Pons (tissue), 1 donor: Measurements from ENCODE around the gene KCTD12.
"Not testable (repeated sequence)": the region's sequence is repeated elsewhere in the genome, so short reads cannot be mapped to it uniquely, and the experiment has no call there.

ENCODE experiments used
- DNase-seq: peaks from one replicate; pipeline ENCODE4 v3.0.0-alpha.2; 2016; ENCODE audit warnings: low spot score

KCTD12 gene

DNA sequence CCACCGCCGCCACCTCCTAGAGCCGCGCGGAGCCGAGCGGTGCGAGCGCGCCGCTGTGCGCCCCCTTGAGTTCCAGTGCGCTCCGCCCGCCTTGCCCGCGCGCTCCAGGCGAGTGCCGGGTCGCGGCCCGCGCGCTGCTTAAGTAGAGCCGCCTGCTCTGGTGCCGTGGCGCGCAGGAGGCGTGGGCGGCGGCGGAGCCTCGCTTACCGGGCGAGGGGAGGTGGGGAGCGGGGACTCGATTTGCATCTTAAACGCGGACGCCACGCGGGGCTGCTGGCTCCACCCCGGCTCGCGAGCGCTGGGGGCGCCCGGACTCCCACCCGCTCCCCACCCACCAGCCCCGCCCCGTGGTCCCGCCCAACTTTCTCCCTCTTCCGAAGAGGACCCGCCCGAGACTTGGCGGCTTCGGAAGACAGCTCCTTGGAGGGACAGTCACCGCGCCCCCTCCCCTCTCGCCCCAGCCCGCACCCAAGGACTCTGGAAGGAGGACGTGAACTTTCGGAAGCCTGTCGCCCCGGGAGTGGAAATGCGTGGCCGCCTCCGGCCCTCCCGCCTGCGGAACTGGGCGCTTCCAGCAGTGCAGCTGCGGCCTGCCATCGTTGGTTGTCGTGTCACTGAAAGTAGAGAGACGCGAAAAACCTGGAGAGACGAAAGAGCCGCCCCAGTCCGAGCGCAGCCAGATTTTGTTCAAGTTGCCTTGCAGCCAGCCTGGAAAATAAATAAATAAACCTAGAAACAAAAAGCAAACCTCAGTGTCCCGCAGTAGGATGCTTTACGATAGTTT lies at the start of gene KCTD12:
Gene KCTD12, minus strand, starts transcription at position 114 of the 784 bp plus-strand sequence. CDS start 257 bp downstream, outside the sequence.
- peak; percentile 70 for DNase-seq

DNA sequence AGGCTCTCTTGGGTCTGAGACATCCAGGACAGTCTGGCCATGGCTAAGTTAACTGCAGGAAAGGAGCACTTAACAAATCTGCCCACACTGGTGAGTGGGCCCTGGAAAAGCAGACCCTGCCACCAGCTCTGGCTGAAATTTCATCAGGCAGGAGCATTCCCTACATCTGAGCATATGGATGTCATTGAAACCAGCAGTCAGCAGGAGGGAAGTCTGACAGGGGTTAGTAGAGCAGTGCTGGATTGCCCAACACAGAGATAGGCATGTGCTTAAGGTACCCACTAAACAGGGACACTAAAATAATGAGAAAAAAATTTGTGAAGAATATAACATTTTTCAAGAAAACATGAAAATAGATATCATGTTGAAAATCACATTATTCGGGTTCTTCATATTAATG lies 48.5 kb upstream of the KCTD12 start:
- DNase-seq, result no peak

GRCh38 chr13:76932076-76932475 lies 45.9 kb upstream of the KCTD12 start:
- DNase-seq, result no peak

GRCh38 chr13:76929851-76930374 lies 43.7 kb upstream of the KCTD12 start:
- no peak for DNase-seq

GRCh38 chr13:76929320-76929719 lies 43.1 kb upstream of the KCTD12 start:
- DNase-seq, result no peak

DNA sequence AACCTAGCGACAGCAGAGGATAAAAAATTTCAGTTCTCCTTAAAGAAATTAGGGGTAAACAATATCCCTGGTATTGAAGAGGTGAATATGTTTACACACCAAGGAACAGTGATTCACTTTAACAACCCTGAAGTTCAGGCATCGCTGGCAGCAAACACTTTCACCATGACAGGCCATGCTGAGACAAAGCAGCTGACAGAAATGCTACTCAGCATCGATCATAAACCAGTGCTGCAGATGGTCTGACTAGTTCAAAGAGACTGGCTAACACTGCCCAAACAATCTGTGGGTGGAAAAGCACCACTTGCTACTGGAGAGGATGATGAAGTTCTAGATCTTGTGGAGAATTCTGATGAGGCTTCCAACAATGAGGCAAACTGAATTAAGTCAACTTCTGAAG lies 42.3 kb upstream of the KCTD12 start:
- no peak for DNase-seq

GRCh38 chr13:76927955-76928354 lies 41.8 kb upstream of the KCTD12 start:
- DNase-seq, result no peak

DNA sequence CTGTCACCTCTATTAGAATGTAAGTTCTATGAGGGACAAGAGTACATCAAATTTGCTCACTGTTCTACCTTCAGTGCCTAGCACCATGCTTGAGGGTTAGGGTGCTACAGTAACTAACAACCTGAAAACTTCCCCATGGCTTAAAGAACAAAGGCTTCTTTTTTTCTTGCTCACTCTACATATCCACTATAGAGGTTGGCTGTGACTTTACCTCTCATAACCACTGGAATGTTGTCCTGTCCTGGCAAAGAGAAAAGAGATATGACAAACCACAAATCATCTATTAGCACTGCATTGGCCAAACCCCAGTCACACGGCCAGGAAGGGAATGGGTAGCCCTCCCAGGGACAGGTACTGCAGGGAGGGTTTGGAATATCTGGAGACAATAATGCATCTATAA lies 38.9 kb upstream of the KCTD12 start:
- DNase-seq, result no peak

DNA sequence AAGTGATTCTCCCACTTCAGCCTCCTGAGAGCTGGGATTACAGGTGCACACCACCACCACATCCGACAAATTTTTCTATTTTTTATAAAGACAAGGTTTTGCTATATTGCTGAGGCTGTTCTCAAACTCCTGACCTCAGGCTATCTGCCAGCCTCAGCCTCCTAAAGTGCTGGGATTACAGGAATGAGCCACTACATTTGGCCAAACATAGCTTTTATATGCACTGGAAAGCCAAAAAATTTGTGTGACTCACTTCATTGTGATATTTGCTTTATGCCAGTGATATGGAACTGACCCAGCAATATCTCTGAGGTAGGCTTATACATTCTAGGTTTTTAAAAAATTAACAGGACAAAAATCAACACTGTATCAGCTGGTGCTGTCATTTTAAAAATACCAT lies 35.3 kb upstream of the KCTD12 start:
- no peak for DNase-seq

DNA sequence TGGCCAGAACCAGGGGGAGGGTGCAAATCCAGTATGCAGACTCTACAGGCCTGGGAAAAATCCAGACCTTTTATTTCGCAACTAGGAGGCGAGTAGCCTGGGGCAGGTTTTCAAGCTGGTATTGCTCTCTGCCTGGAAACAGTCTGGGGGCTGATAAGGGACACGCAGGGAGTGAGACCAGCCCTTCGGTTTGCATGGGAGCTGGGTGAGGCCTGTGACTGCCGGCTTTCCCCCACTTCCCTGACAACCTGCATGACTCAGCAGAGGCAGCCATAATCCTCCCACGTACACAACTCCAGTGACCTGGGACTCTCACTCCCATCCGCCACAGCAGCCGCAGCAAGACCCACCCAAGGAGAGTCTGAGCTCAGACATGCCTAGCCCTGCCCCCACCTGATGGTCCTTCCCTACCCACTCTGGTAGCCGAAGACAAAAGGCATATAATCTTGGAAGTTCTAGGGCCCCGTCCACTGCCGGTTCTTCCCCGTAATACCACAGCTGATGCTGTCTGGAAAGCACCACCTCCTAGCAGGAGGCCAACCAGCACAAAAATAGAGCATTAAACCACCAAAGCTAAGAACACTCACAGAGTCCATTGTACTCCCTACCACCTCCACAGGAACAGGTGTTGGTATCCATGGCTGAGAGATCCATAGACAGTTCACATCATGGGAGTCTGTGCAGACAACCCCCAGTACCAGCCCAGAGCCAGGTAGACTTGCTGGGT lies 31.7 kb upstream of the KCTD12 start:
- DNase-seq, result not testable (repeated sequence)

DNA sequence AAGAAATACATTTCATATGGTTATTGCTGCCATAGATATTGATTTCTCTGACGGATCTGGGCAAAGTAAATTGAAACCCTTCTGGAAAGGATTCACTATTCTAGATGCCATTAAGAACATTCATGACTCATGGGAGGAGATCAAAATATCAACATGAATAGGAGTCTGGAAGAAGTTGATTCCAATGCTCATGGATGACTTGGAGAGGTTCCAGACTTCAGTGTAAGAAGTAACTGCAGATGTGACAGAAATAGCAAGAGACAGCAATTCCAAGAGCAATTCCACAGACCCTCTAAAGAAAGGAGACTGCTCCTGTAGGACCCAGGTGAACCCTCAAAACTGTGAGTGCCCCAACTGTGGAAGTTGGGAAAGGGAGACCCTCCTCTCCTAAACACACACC lies 30.9 kb upstream of the KCTD12 start:
- no peak for DNase-seq

DNA sequence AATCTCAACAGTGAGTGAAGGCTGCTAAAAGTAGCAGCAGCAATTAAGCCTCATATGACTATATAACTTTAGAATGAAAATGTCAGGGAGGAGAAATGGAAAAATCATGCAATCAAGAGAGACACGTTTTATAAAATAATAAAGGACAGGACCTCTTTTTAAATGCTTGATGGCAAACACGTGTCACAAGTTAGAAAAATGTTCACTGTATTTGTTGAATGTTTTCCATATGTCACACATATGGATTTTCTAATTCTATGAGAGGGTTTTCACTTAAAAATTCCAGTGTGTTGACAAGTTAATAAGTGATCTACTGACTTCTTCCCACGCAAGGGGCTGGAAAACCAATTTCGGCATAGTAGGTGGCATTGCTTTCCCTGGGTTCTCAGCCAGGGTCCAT lies 27.7 kb upstream of the KCTD12 start:
- DNase-seq, result no peak

DNA sequence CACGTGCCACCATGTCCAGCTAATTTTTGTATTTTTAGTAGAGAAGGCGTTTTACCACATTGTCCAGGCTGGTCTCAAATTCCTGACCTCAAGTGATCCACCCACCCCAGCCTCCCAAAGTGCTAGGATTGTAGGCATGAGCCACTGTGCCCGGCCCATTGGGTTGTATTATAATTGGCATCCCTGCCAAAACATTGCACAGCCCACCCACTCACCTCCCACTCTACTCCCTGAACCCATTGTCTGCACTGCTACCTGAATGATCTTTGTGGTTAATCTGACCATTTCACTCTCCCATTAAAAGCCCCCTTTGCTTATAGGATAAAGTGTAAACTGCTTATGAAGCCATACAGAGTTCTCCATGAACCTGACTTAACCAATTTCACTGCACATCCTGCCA lies 26.3 kb upstream of the KCTD12 start:
- DNase-seq, result no peak

- DNase-seq, result no peak
Measured at GRCh38 chr13:76904507-76904906, 18.3 kb upstream of the KCTD12 start.

- DNase-seq, result peak; percentile 82
Measured at GRCh38 chr13:76903544-76904162, 17.4 kb upstream of the KCTD12 start.

- not testable (repeated sequence) for DNase-seq
Measured at GRCh38 chr13:76899066-76899465, 12.9 kb upstream of the KCTD12 start.

DNA sequence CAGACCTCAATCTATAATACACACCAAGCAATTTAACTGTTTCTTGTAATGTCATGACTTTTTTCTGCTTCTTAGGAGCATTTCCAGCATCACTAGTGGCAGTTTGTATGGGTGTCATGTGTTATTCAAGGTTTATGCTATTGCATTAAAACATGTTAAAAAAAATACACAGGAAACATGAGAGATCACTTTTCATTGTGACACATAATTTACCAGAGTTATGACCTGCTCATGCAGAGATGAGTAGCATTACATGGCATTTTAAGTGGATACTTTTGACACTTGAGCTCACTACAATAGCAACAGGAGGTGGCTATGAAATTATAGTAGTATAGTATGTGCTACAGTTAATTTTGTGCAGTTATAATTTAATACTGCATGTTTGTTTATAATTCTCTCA lies 11.0 kb upstream of the KCTD12 start:
- not testable (repeated sequence) for DNase-seq

GRCh38 chr13:76894401-76895110 lies 8.4 kb upstream of the KCTD12 start:
- no peak for DNase-seq

GRCh38 chr13:76892488-76892887 lies 6.3 kb upstream of the KCTD12 start:
- no peak for DNase-seq

- DNase-seq, result no peak
Measured at GRCh38 chr13:76890021-76890420, 3.8 kb upstream of the KCTD12 start.

- no peak for DNase-seq
Measured at GRCh38 chr13:76889254-76889653, 3.0 kb upstream of the KCTD12 start.

GRCh38 chr13:76888421-76888820 lies 2.2 kb upstream of the KCTD12 start:
- DNase-seq, result no peak
